Cardiac ventricle fibroblast (primary cell): ENCODE measurements around the gene RNF181. TPM values are rescaled to one million over a fixed set of nuclear protein-coding genes. Genes with fewer than 3 reads are reported as not detected.

Source experiments
- total RNA-seq: library from RNA; depleted of rRNA; stranded (reverse); fragments of >200 nt; gene quantifications from 2 replicates; pipeline ENCODE4 v1.2.3, GENCODE V29; 2015

Gene RNF181
- total RNA-seq: 148 and 182 TPM in 2 replicates

GRCh38 chr2:85595301-85596025 lies at the start of gene RNF181:
Gene RNF181, plus strand, starts transcription at chr2:85595745. Its CDS starts 19 bp downstream, at chr2:85595764.

GRCh38 chr2:85561280-85562212 lies 34.0 kb upstream of the RNF181 start, which contains the start of gene GGCX:
Gene GGCX, minus strand, starts transcription at chr2:85561493. Its CDS starts 65 bp downstream, at chr2:85561428.

GRCh38 chr2:85577386-85578242 lies 17.9 kb upstream of the RNF181 start, which contains the start of gene VAMP8:
Gene VAMP8, plus strand, starts transcription at chr2:85577586. Its CDS starts 61 bp downstream, at chr2:85577647.

GRCh38 chr2:85584354-85584856 lies 11.1 kb upstream of the RNF181 start, which contains the start of gene VAMP5:
Gene VAMP5, plus strand, starts transcription at chr2:85584431. Its CDS starts 60 bp downstream, at chr2:85584491.

GRCh38 chr2:85602476-85603234 lies 7.1 kb downstream of the RNF181 start, which contains the start of gene TMEM150A:
Gene TMEM150A, minus strand, starts transcription at chr2:85602698. Its CDS starts 750 bp downstream, at chr2:85601948.

GRCh38 chr2:85611705-85612587 lies 16.4 kb downstream of the RNF181 start, which contains the start of gene C2orf68:
Gene C2orf68, minus strand, starts transcription at chr2:85612066. Its CDS starts 82 bp downstream, at chr2:85611984.

Other genes starting within 250 kb of the RNF181 start
- gene RETSAT, start 241.2 kb upstream of the RNF181 start, total RNA-seq: 28.6 and 42.2 TPM in 2 replicates
- 4.8 and 7.2 TPM in 2 replicates for gene ELMOD3, start 241.0 kb upstream of the RNF181 start, total RNA-seq
- 42.8 and 50.4 TPM in 2 replicates for gene CAPG, start 185.4 kb upstream of the RNF181 start, total RNA-seq
- not detected in 2 replicates for gene SH2D6, start 177.0 kb upstream of the RNF181 start, total RNA-seq
- 105 and 115 TPM in 2 replicates for gene MAT2A, start 56.6 kb upstream of the RNF181 start, total RNA-seq
- 49.0 and 62.2 TPM in 2 replicates for gene GGCX, start 34.3 kb upstream of the RNF181 start, total RNA-seq
- 8.3 TPM in 1 of 2 replicates, not detected in the other for gene VAMP8, start 18.2 kb upstream of the RNF181 start, total RNA-seq
- 53.7 and 63.0 TPM in 2 replicates for gene VAMP5, start 11.3 kb upstream of the RNF181 start, total RNA-seq
- gene TMEM150A, start 7.0 kb downstream of the RNF181 start, total RNA-seq: 13.6 and 19.7 TPM in 2 replicates
- 7.9 and 9.6 TPM in 2 replicates for gene C2orf68, start 16.3 kb downstream of the RNF181 start, total RNA-seq
- 34.6 and 55.0 TPM in 2 replicates for gene USP39, start 20.4 kb downstream of the RNF181 start, total RNA-seq
- gene SFTPB, start 72.5 kb downstream of the RNF181 start, total RNA-seq: not detected in 2 replicates
- gene GNLY, start 98.6 kb downstream of the RNF181 start, total RNA-seq: not detected in 2 replicates
- gene ATOH8, start 158.2 kb downstream of the RNF181 start, total RNA-seq: 31.2 and 34.5 TPM in 2 replicates